SK-N-SH (cell line): ENCODE measurements around the gene COL17A1.

Experiments
- EP300 ChIP-seq, 2 experiments: IDR thresholded peaks; 2 replicates each; pipeline versions ENCODE4 v1.4.0 to v1.6.1; 2012; ENCODE audit warnings: borderline replicate concordance in 1 of 2, low read depth in 1 of 2, low read length in 1 of 2
- FOSL2 ChIP-seq: IDR thresholded peaks from 2 replicates; pipeline ENCODE4 v1.4.0; 2012; ENCODE audit warnings: low read depth, mild to moderate bottlenecking, moderate library complexity, borderline replicate concordance
- GABPA ChIP-seq: IDR thresholded peaks from 2 replicates; pipeline ENCODE4 v1.4.0; 2012; ENCODE audit warnings: low read depth, mild to moderate bottlenecking
- GATA2 ChIP-seq: sonication (generic); formaldehyde crosslinking; IDR thresholded peaks from 2 replicates; pipeline ENCODE4 v1.5.0; 2020; ENCODE audit warnings: mild to moderate bottlenecking, missing genetic modification reagents
- JUND ChIP-seq: IDR thresholded peaks from 2 replicates; pipeline ENCODE4 v1.4.0; 2012
- MEF2A ChIP-seq: IDR thresholded peaks from 2 replicates; pipeline ENCODE4 v1.4.0; 2012; ENCODE audit warnings: low read depth, borderline replicate concordance
- RFX5 ChIP-seq: IDR thresholded peaks from 2 replicates; pipeline ENCODE4 v1.6.1; 2012; ENCODE audit warnings: mild to moderate bottlenecking, improper control_type of control experiment, low read length
- SMC3 ChIP-seq: IDR thresholded peaks from 2 replicates; pipeline ENCODE4 v1.6.1; 2012; ENCODE audit warnings: low read depth, low read length, improper control_type of control experiment
- TAF1 ChIP-seq: IDR thresholded peaks from 2 replicates; pipeline ENCODE4 v1.6.1; 2012; ENCODE audit warnings: low read depth, mild to moderate bottlenecking, low read length, moderate library complexity, borderline replicate concordance
- TF ChIP-seq, protein P1 (sequence below): fragments of 200-600 bp; sonication (generic); IDR thresholded peaks from 2 replicates; pipeline ENCODE4 v1.6.1; 2017; ENCODE audit warnings: antibody characterized with exemption, mild to moderate bottlenecking, moderate library complexity
- TF ChIP-seq, protein P2 (sequence below): IDR thresholded peaks from 2 replicates; pipeline ENCODE4 v1.4.0; 2012; ENCODE audit warnings: low read depth
- TF ChIP-seq, protein P3 (sequence below): IDR thresholded peaks from 2 replicates; pipeline ENCODE4 v1.4.0; 2012; ENCODE audit warnings: low read depth, borderline replicate concordance
- TF ChIP-seq, protein P4 (sequence below): IDR thresholded peaks from 2 replicates; pipeline ENCODE4 v1.4.0; 2012; ENCODE audit warnings: low read depth, borderline replicate concordance
- TF ChIP-seq, protein P5 (sequence below): fragments of 150-350 bp; IDR thresholded peaks from 2 replicates; pipeline ENCODE4 v1.6.1; 2017; ENCODE audit warnings: antibody characterized with exemption, low read length, low read depth, borderline replicate concordance

DNA sequence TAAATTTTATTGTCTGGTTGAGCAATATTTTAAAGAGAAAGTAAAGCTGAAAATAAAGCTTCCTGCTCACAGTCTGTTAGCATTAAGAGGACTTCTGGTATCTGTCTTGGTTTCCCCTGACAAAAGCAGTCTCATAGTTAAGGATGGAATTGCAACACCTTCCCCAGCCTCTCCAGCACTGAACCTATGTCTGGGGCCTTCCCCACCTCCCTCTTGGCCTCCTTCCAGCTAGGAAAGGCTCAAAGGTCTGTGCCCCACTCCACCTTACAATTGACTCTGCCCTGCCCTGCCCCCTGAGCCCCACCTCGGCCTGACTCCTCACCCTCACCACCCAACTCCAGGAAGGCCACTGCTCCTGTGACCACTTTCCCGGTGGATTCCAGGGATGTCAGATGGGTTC, 33.2 kb downstream of the COL17A1 start:
- no peak for TF ChIP-seq MEF2A
- TF ChIP-seq, protein P1, sequence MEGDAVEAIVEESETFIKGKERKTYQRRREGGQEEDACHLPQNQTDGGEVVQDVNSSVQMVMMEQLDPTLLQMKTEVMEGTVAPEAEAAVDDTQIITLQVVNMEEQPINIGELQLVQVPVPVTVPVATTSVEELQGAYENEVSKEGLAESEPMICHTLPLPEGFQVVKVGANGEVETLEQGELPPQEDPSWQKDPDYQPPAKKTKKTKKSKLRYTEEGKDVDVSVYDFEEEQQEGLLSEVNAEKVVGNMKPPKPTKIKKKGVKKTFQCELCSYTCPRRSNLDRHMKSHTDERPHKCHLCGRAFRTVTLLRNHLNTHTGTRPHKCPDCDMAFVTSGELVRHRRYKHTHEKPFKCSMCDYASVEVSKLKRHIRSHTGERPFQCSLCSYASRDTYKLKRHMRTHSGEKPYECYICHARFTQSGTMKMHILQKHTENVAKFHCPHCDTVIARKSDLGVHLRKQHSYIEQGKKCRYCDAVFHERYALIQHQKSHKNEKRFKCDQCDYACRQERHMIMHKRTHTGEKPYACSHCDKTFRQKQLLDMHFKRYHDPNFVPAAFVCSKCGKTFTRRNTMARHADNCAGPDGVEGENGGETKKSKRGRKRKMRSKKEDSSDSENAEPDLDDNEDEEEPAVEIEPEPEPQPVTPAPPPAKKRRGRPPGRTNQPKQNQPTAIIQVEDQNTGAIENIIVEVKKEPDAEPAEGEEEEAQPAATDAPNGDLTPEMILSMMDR: no peak
- no peak for TF ChIP-seq TAF1
- TF ChIP-seq GATA2 (CRISPR knock-in tag): no peak
- no peak for TF ChIP-seq EP300 (IDR thresholded peaks at IDR 0.05; ENCODE audit: borderline replicate concordance in 1 of 2, low read depth in 1 of 2, low read length in 1 of 2)
- TF ChIP-seq, protein P2, sequence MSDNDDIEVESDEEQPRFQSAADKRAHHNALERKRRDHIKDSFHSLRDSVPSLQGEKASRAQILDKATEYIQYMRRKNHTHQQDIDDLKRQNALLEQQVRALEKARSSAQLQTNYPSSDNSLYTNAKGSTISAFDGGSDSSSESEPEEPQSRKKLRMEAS: no peak
- TF ChIP-seq, protein P3, sequence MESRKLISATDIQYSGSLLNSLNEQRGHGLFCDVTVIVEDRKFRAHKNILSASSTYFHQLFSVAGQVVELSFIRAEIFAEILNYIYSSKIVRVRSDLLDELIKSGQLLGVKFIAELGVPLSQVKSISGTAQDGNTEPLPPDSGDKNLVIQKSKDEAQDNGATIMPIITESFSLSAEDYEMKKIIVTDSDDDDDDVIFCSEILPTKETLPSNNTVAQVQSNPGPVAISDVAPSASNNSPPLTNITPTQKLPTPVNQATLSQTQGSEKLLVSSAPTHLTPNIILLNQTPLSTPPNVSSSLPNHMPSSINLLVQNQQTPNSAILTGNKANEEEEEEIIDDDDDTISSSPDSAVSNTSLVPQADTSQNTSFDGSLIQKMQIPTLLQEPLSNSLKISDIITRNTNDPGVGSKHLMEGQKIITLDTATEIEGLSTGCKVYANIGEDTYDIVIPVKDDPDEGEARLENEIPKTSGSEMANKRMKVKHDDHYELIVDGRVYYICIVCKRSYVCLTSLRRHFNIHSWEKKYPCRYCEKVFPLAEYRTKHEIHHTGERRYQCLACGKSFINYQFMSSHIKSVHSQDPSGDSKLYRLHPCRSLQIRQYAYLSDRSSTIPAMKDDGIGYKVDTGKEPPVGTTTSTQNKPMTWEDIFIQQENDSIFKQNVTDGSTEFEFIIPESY: no peak
- no peak for TF ChIP-seq SMC3
- TF ChIP-seq, protein P4, sequence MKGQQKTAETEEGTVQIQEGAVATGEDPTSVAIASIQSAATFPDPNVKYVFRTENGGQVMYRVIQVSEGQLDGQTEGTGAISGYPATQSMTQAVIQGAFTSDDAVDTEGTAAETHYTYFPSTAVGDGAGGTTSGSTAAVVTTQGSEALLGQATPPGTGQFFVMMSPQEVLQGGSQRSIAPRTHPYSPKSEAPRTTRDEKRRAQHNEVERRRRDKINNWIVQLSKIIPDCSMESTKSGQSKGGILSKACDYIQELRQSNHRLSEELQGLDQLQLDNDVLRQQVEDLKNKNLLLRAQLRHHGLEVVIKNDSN: no peak
- TF ChIP-seq GABPA: no peak
- no peak for TF ChIP-seq FOSL2
- no peak for TF ChIP-seq RFX5
- TF ChIP-seq, protein P5, sequence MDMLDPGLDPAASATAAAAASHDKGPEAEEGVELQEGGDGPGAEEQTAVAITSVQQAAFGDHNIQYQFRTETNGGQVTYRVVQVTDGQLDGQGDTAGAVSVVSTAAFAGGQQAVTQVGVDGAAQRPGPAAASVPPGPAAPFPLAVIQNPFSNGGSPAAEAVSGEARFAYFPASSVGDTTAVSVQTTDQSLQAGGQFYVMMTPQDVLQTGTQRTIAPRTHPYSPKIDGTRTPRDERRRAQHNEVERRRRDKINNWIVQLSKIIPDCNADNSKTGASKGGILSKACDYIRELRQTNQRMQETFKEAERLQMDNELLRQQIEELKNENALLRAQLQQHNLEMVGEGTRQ: no peak
- TF ChIP-seq JUND: no peak
